ENCODE measurements around the gene S100A9. TPM values are rescaled to one million over a fixed set of nuclear protein-coding genes. Genes with fewer than 3 reads are reported as not detected.

The S100A9 gene
- total and polyA plus RNA-seq, 7 donors = 73.4 to 943 (median 308) TPM

- TF ChIP-seq POLR2A (IDR thresholded peaks at IDR 0.05) (no peak), POLR2AphosphoS5 (IDR thresholded peaks at IDR 0.05) (no peak), EP300 (IDR thresholded peaks at IDR 0.05) (no peak)
- TF ChIP-seq, protein P1, sequence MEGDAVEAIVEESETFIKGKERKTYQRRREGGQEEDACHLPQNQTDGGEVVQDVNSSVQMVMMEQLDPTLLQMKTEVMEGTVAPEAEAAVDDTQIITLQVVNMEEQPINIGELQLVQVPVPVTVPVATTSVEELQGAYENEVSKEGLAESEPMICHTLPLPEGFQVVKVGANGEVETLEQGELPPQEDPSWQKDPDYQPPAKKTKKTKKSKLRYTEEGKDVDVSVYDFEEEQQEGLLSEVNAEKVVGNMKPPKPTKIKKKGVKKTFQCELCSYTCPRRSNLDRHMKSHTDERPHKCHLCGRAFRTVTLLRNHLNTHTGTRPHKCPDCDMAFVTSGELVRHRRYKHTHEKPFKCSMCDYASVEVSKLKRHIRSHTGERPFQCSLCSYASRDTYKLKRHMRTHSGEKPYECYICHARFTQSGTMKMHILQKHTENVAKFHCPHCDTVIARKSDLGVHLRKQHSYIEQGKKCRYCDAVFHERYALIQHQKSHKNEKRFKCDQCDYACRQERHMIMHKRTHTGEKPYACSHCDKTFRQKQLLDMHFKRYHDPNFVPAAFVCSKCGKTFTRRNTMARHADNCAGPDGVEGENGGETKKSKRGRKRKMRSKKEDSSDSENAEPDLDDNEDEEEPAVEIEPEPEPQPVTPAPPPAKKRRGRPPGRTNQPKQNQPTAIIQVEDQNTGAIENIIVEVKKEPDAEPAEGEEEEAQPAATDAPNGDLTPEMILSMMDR (IDR thresholded peaks at IDR 0.05) = no peak
- Histone ChIP-seq H3K4me1 (no peaks in the 10 kb centered on the region), H3K36me3 (no peaks in the 10 kb centered on the region), H3K4me3 (no peak overlapping the region), H3K27ac (no peak overlapping the region), H3K9me3 (no peaks in the 10 kb centered on the region), H3K27me3 (no peaks in the 10 kb centered on the region)
- no peak for DNase-seq
- intact Hi-C loops (cut with DNase I) = no loop called here
- 78% methylated on average over 12 of the region's 12 CpGs for WGBS, 2 donors
Observed at GRCh38 chr1:153364766-153365666, 7.4 kb downstream of the S100A9 start.

- DNase-seq = no peak
- Histone ChIP-seq H3K27ac (no peak overlapping the region), H3K9me3 (no peaks in the 10 kb centered on the region), H3K27me3 (no peaks in the 10 kb centered on the region), H3K4me3 (no peak overlapping the region), H3K36me3 (no peaks in the 10 kb centered on the region), H3K4me1 (no peaks in the 10 kb centered on the region)
- TF ChIP-seq EP300 (IDR thresholded peaks at IDR 0.05) (no peak), POLR2A (IDR thresholded peaks at IDR 0.05) (no peak), POLR2AphosphoS5 (IDR thresholded peaks at IDR 0.05) (no peak)
- TF ChIP-seq, protein P1 (IDR thresholded peaks at IDR 0.05) = no peak
- 83 to 89% methylated on average over 8 of the region's 8 CpGs for WGBS, 2 donors
- intact Hi-C loops (cut with DNase I) = no loop called here
Observed at GRCh38 chr1:153365696-153366095, 8.0 kb downstream of the S100A9 start.

DNA sequence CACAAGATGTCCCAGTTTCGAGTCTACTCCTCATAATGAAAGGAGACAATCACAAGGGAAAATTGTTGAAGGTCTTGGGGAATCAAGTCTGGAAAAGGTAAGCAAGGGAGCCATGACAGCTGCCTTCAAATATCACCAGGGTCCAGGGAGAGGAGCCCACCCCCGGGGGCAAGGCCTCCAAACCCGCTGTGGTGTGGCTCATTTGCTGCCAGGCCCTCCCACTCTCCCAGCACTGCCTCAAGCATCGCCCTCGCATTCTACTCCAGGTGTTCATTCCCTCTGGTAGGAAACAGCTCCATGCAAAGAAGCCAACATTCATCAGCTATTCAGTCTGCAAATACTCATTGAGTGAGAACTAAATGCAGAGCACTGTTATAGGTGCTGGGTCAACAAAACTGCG lies 8.6 kb downstream of the S100A9 start:
- Histone ChIP-seq H3K27ac (no peak overlapping the region), H3K4me1 (no peaks in the 10 kb centered on the region), H3K9me3 (no peaks in the 10 kb centered on the region), H3K4me3 (no peak overlapping the region), H3K36me3 (no peaks in the 10 kb centered on the region), H3K27me3 (no peaks in the 10 kb centered on the region)
- TF ChIP-seq EP300 (IDR thresholded peaks at IDR 0.05) = no peak
- no peak for DNase-seq
- intact Hi-C loops (cut with DNase I) = no loop called here
- WGBS, 2 donors = 82 to 87% methylated on average over 6 of the region's 6 CpGs

GRCh38 chr1:153367090-153367489 lies 9.4 kb downstream of the S100A9 start:
- H3K4me3 ChIP-seq = no peak overlapping the region
- no peaks in the 10 kb centered on the region for H3K9me3 ChIP-seq
- no peak overlapping the region for H3K27ac ChIP-seq
- TF ChIP-seq POLR2A (IDR thresholded peaks at IDR 0.05) = no peak
- TF ChIP-seq, protein P1 (IDR thresholded peaks at IDR 0.05) = no peak
- no peak for TF ChIP-seq EP300 (IDR thresholded peaks at IDR 0.05)
- TF ChIP-seq POLR2AphosphoS5 (IDR thresholded peaks at IDR 0.05) = no peak
- H3K36me3 ChIP-seq = no peaks in the 10 kb centered on the region
- no peaks in the 10 kb centered on the region for H3K27me3 ChIP-seq
- 71 to 74% methylated on average over 2 of the region's 2 CpGs for WGBS, 2 donors
- no peak for DNase-seq
- intact Hi-C loops (cut with DNase I) = no loop called here
- H3K4me1 ChIP-seq = no peaks in the 10 kb centered on the region

GRCh38 chr1:153368495-153368894 lies 10.8 kb downstream of the S100A9 start:
- no peaks in the 10 kb centered on the region for H3K27me3 ChIP-seq
- no peak overlapping the region for H3K27ac ChIP-seq
- no peaks in the 10 kb centered on the region for H3K9me3 ChIP-seq
- TF ChIP-seq POLR2A (IDR thresholded peaks at IDR 0.05) (no peak), EP300 (IDR thresholded peaks at IDR 0.05) (no peak), POLR2AphosphoS5 (IDR thresholded peaks at IDR 0.05) (no peak)
- TF ChIP-seq, protein P1 (IDR thresholded peaks at IDR 0.05) = no peak
- WGBS, 2 donors = 47 to 64% methylated on average over 2 of the region's 2 CpGs
- H3K4me3 ChIP-seq = no peak overlapping the region
- no peaks in the 10 kb centered on the region for H3K4me1 ChIP-seq
- intact Hi-C loops (cut with DNase I) = no loop called here
- H3K36me3 ChIP-seq = no peaks in the 10 kb centered on the region
- no peak for DNase-seq
